Glutamatergic neuron (in vitro differentiated cells): ENCODE measurements around the gene SPIC. TPM values are rescaled to one million over a fixed set of nuclear protein-coding genes. Genes with fewer than 3 reads are reported as not detected.
"Not testable (repeated sequence)": the region's sequence is repeated elsewhere in the genome, so short reads cannot be mapped to it uniquely, and the experiment has no call there.

Experiments
- DNase-seq: peaks from one replicate; pipeline ENCODE4 v3.0.0; 2022
- H3K27ac Mint-ChIP-seq: one replicate; pipeline ENCODE4 v1.8.0; 2020; ENCODE audit warnings: mild to moderate bottlenecking, mixed read lengths, inconsistent platforms; ENCODE audit not compliant: unreplicated experiment
- H3K27me3 Mint-ChIP-seq: one replicate; pipeline ENCODE4 v1.8.0; 2020; ENCODE audit warnings: mild to moderate bottlenecking, moderate library complexity, mixed read lengths, inconsistent platforms; ENCODE audit not compliant: unreplicated experiment
- H3K36me3 Mint-ChIP-seq: one replicate; pipeline ENCODE4 v1.8.0; 2020; ENCODE audit warnings: mild to moderate bottlenecking, mixed read lengths, inconsistent platforms; ENCODE audit not compliant: unreplicated experiment
- H3K4me1 Mint-ChIP-seq: one replicate; pipeline ENCODE4 v1.8.0; 2020; ENCODE audit warnings: mild to moderate bottlenecking, low read depth, mixed read lengths, inconsistent platforms; ENCODE audit not compliant: unreplicated experiment
- H3K4me3 Mint-ChIP-seq: one replicate; pipeline ENCODE4 v1.8.0; 2020; ENCODE audit warnings: mild to moderate bottlenecking, mixed read lengths, inconsistent platforms; ENCODE audit not compliant: unreplicated experiment
- H3K9me3 Mint-ChIP-seq: one replicate; pipeline ENCODE4 v1.8.0; 2020; ENCODE audit warnings: mild to moderate bottlenecking, moderate library complexity, mixed read lengths, inconsistent platforms; ENCODE audit not compliant: unreplicated experiment
- total RNA-seq: library from RNA; stranded (reverse); fragmentation: NEBNext Ultra II Directional; extraction: Animal tissue kit (Norgen Biotek cat#: 25700); gene quantifications from one replicate; pipeline ENCODE4 v1.2.1, GENCODE V29; 2021; ENCODE audit not compliant: unreplicated experiment
- TF ChIP-seq, protein P1 (sequence below): fragments of 200-600 bp; sonication (generic); IDR thresholded peaks from one replicate; pipeline ENCODE4 v1.5.0; 2021; ENCODE audit not compliant: partially characterized antibody, unreplicated experiment

SPIC gene
- total RNA-seq, 1 donor from 2014 or later: not detected

DNA sequence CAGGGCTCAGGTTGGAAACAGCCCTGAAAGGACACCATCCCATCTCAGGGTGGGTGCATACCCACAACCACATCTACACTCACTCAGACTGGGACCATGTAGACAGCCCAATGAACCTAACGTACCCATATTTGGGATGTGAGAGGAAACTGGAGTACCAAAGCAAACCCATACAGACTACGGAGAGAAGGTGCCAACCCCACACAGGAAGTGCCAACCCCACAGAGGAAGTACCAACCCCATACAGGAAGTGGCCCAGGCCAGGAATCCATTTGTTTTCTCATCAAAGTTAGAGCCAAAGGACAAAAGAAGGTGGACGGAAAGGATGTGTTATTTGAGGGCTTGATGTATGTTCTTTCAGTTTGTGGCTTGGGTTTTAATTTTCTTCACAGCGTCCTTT, 19.5 kb upstream of the SPIC start:
- no peaks in the 10 kb centered on the region for H3K36me3 Mint-ChIP-seq
- H3K27me3 Mint-ChIP-seq: no peaks in the 10 kb centered on the region
- DNase-seq: no peak
- H3K27ac Mint-ChIP-seq: no peak overlapping the region
- peaks cover 2% of the 10 kb centered on the region for H3K9me3 Mint-ChIP-seq
- TF ChIP-seq, protein P1, sequence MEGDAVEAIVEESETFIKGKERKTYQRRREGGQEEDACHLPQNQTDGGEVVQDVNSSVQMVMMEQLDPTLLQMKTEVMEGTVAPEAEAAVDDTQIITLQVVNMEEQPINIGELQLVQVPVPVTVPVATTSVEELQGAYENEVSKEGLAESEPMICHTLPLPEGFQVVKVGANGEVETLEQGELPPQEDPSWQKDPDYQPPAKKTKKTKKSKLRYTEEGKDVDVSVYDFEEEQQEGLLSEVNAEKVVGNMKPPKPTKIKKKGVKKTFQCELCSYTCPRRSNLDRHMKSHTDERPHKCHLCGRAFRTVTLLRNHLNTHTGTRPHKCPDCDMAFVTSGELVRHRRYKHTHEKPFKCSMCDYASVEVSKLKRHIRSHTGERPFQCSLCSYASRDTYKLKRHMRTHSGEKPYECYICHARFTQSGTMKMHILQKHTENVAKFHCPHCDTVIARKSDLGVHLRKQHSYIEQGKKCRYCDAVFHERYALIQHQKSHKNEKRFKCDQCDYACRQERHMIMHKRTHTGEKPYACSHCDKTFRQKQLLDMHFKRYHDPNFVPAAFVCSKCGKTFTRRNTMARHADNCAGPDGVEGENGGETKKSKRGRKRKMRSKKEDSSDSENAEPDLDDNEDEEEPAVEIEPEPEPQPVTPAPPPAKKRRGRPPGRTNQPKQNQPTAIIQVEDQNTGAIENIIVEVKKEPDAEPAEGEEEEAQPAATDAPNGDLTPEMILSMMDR: no peak
- H3K4me3 Mint-ChIP-seq: no peak overlapping the region
- H3K4me1 Mint-ChIP-seq: no peaks in the 10 kb centered on the region

DNA sequence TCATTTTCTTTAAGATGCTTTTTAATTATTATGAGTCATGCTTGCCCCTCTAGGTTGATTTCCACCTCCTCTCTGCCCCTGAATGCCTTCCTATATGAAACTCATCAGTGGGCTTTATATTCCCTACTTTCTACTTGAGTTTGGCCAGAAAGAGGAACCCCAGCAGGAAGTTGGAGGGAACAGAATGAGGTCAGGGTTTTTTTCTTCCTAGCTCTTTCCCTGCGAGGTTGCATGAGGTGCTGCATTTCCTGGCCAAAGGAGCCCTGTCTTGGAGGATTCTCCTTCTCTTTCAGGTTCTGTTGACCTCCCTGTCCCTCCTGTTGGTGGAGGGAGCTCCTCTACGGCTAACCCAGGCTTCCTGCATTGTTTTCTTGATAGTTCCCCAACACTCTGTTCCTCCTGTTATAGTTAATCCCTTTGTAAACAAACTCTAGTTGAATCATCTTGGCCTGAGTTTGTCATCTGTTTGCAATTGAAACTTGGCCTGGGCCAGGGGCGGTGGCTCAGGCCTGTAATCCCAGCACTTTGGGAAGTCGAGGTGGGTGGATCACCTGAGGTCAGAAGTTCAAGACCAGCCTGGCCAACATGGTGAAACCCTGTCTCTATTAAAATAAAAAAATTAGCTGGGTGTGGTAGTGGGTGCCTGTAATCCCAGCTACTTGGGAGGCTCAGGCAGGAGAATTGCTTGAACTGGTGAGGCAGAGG, 15.3 kb upstream of the SPIC start:
- Mint-ChIP-seq H3K27ac (no peak overlapping the region), H3K4me1 (no peaks in the 10 kb centered on the region), H3K36me3 (no peaks in the 10 kb centered on the region), H3K4me3 (no peak overlapping the region), H3K27me3 (no peaks in the 10 kb centered on the region), H3K9me3 (peaks cover 2% of the 10 kb centered on the region)
- TF ChIP-seq, protein P1: no peak
- no peak for DNase-seq

DNA sequence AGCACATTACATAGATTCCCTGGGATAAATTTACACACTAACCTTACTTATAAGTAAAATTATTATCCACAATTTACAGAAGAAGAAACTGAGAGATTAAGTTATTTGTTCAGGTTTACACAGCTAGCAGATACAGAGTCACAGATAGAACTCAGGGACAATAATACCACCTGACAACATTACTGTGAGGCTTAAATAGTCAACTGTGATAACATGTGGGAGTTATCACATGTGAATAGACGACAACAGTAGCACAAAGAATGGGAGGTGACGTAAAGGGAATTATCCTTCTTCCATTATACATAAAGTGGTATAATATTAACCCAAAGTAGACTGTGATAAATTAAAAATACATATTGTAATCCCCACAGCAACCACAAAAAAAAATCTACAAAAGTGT, 6.2 kb upstream of the SPIC start:
- Mint-ChIP-seq H3K27ac (no peak overlapping the region), H3K9me3 (no peaks in the 10 kb centered on the region), H3K27me3 (peaks cover 2% of the 10 kb centered on the region)

DNA sequence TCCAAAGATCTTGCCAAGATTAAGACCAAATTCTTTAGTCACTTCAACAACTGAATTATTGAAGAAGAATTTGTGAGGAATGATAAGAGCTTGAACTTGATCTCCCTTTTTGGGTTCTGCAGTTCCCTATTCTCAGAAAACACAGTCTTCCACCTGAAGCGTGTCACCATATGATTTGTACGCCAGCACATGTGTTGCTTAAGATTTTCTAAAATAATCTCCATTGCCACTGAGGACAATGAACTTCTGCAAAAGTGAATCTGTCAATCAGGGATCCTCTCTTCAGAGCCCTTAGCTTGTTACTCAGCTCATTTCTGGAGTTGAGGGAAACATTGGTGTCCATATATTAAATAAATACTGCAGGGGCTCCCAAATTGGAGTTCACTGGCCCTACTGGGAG, 4.2 kb upstream of the SPIC start:
- Mint-ChIP-seq H3K27ac (no peak overlapping the region), H3K9me3 (peaks cover 3% of the 10 kb centered on the region), H3K27me3 (no peaks in the 10 kb centered on the region), H3K4me1 (no peaks in the 10 kb centered on the region), H3K4me3 (no peak overlapping the region), H3K36me3 (no peaks in the 10 kb centered on the region)
- TF ChIP-seq, protein P1: no peak
- no peak for DNase-seq

More for the DNA sequence above, 6.2 kb upstream of the SPIC start:
- Mint-ChIP-seq H3K36me3 (no peaks in the 10 kb centered on the region), H3K4me3 (no peak overlapping the region), H3K4me1 (no peaks in the 10 kb centered on the region)
- TF ChIP-seq, protein P1: no peak
- DNase-seq: no peak

DNA sequence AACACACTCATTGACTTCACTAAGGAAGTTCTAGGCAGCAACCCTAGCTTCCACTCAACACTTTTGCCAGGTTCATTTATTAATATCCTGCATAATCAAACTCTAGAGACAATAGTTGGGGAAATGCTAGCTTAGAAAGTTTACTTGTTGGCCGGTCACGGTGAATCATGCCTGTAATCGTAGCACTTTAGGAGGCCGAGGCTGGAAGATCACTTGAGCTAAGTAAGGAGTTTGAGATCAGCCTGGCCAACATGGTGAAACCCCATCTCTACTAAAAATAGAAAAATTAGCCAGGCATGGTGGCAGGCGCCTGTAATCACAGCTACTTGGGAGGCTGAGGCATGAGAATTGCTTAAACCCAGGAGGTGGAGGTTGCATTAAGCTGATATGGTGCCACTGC, 3.3 kb upstream of the SPIC start:
- not testable (repeated sequence) for H3K27ac Mint-ChIP-seq, DNase-seq, H3K27me3 Mint-ChIP-seq, H3K36me3 Mint-ChIP-seq, H3K9me3 Mint-ChIP-seq, H3K4me1 Mint-ChIP-seq, H3K4me3 Mint-ChIP-seq
